OCI-LY3 (cell line): Measurements from ENCODE around the gene ZNF286A.
"Not testable (repeated sequence)": the region's sequence is repeated elsewhere in the genome, so short reads cannot be mapped to it uniquely, and the experiment has no call there.

Experiments
- H2AFZ ChIP-seq: fragments of 200-600, 300-600 bp; shearing (Covaris generic); 2 replicates; pipeline ENCODE4 v1.6.0; 2014; ENCODE audit warnings: antibody characterized with exemption, low read depth, low read length
- H3K27ac ChIP-seq: fragments of 200-600, 300-600 bp; sonication (generic); 2 replicates; pipeline ENCODE4 v1.5.1; 2014; ENCODE audit warnings: mild to moderate bottlenecking, low read length, moderate library complexity, mixed read lengths
- H3K27me3 ChIP-seq: fragments of 200-600, 300-600 bp; sonication (generic); 2 replicates; pipeline ENCODE4 v1.6.1; 2014; ENCODE audit warnings: low read depth, low read length, mixed read lengths
- H3K36me3 ChIP-seq: fragments of 200-600, 300-600 bp; sonication (generic); replicated peaks from 2 replicates; pipeline ENCODE3; 2014; ENCODE audit warnings: low read depth, low read length, mixed read lengths
- H3K4me1 ChIP-seq: fragments of 300-600, 200-600 bp; sonication (generic); 2 replicates; pipeline ENCODE4 v1.6.1; 2014; ENCODE audit warnings: low read length, mixed read lengths
- H3K4me2 ChIP-seq: fragments of 200-600, 300-600 bp; sonication (generic); 2 replicates; pipeline ENCODE4 v1.6.1; 2014; ENCODE audit warnings: low read length, mixed read lengths
- H3K4me3 ChIP-seq: fragments of 300-600, 200-600 bp; sonication (generic); 2 replicates; pipeline ENCODE4 v1.5.1; 2014; ENCODE audit warnings: antibody characterized with exemption, mild to moderate bottlenecking, low read length, moderate library complexity
- H3K79me2 ChIP-seq: fragments of 300-600, 200-600 bp; shearing (Covaris generic); 2 replicates; pipeline ENCODE4 v1.6.1; 2014; ENCODE audit warnings: mild to moderate bottlenecking, low read length, mixed read lengths
- H3K9ac ChIP-seq: fragments of 300-600, 200-600 bp; shearing (Covaris generic); 2 replicates; pipeline ENCODE4 v1.6.0; 2014; ENCODE audit warnings: mild to moderate bottlenecking, low read length, moderate library complexity
- H3K9me3 ChIP-seq: fragments of 200-600, 300-600 bp; shearing (Covaris generic); 2 replicates; pipeline ENCODE4 v1.6.1; 2014; ENCODE audit warnings: low read length, mixed read lengths; ENCODE audit not compliant: insufficient read depth
- H4K20me1 ChIP-seq: fragments of 200-600, 300-600 bp; sonication (generic); 2 replicates; pipeline ENCODE4 v1.6.1; 2016; ENCODE audit warnings: low read length, mixed read lengths; ENCODE audit not compliant: insufficient read depth

The ZNF286A gene

DNA sequence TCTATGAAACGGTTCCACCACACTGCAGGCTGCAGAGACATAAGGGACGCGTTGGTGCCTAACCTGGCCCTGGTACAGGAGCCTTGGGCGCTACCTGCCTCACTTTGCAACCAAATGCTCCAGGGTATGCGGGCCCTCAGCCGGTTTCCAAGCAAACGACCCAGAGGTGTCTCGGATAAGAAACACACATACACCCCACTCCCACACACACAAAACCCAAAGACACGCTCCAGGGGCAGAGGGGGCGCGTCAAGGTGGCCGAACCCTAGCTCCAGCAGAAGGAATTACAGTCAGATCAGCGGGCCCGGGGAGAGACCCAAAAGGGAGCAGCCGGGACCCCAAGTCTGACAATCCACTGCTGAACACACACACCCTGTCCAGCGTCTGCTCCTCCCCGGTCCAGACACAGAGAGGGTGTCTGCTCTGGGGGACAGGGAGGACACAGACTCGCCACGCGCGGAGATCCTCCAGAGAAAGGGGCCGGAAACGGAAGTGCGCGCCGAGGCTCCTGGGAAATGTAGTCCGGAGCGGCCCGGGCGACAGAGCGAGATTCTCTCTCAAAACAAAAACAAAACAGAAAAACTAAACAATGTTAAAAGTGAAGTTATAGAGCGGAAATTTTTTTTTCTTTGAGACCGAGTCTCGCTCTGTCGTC is 15.6 kb upstream of the ZNF286A start, which contains the start of gene TRIM16:
TSS of gene TRIM16 (minus strand) at position 488 of the 655 bp plus-strand sequence. CDS start 32,702 bp downstream, outside the sequence.
- not testable (repeated sequence) for H3K27me3 ChIP-seq, H3K79me2 ChIP-seq, H4K20me1 ChIP-seq, H3K9me3 ChIP-seq, H3K27ac ChIP-seq, H3K4me1 ChIP-seq, H3K36me3 ChIP-seq
- Histone ChIP-seq H3K9ac (peak within 1 kb of the TSS; percentile 68), H3K4me3 (peak within 1 kb of the TSS; percentile 85), H3K4me2 (peak within 1 kb of the TSS; percentile 79), H2AFZ (peak within 1 kb of the TSS; percentile 87)

GRCh38 chr17:15687494-15687893 is 12.1 kb upstream of the ZNF286A start:
- not testable (repeated sequence) for H3K9ac ChIP-seq, H3K4me1 ChIP-seq, H2AFZ ChIP-seq, H3K27me3 ChIP-seq, H3K36me3 ChIP-seq, H4K20me1 ChIP-seq, H3K9me3 ChIP-seq, H3K27ac ChIP-seq, H3K79me2 ChIP-seq, H3K4me3 ChIP-seq, H3K4me2 ChIP-seq

GRCh38 chr17:15698967-15699366 is 585 bp upstream of the ZNF286A start:
- not testable (repeated sequence) for H3K4me1 ChIP-seq, H4K20me1 ChIP-seq, H3K27me3 ChIP-seq, H3K27ac ChIP-seq, H3K79me2 ChIP-seq, H3K36me3 ChIP-seq, H3K9me3 ChIP-seq
- Histone ChIP-seq H3K9ac (peak overlapping the region; percentile 54), H3K4me2 (peak overlapping the region; percentile 53), H3K4me3 (peak overlapping the region; percentile 73), H2AFZ (peak overlapping the region; percentile 30; the same call in 1 of the 2 replicates)

DNA sequence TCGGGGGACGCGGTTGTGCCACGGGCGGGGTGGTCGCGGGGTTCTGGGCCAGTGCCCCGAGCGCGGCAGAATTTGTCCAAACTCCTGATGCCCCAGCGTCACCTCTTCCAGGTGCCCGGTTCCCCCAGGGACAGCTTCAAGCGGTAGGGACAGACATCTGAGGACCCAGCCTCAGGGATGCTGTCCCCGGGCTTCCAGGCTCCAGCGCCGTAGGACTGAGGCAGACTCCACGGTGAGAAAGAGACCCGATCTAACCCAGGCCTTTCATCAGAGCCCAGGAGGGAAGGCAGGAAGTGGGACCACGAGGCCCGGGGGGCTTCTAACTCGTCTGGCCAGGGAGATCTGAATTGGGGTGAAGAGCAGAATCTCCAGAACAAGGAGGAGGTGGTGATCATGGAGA is 385 bp downstream of the ZNF286A start:
- 0 out of 2 replicates have a peak overlapping the region, but pooled peaks have one; percentile 40 for H3K9ac ChIP-seq
- H3K4me3 ChIP-seq = peak overlapping the region; percentile 73
- not testable (repeated sequence) for H3K36me3 ChIP-seq, H3K4me1 ChIP-seq, H2AFZ ChIP-seq, H3K9me3 ChIP-seq, H3K27me3 ChIP-seq, H3K27ac ChIP-seq, H4K20me1 ChIP-seq, H3K79me2 ChIP-seq
- 0 out of 2 replicates have a peak overlapping the region, but pooled peaks have one; percentile 28 for H3K4me2 ChIP-seq

DNA sequence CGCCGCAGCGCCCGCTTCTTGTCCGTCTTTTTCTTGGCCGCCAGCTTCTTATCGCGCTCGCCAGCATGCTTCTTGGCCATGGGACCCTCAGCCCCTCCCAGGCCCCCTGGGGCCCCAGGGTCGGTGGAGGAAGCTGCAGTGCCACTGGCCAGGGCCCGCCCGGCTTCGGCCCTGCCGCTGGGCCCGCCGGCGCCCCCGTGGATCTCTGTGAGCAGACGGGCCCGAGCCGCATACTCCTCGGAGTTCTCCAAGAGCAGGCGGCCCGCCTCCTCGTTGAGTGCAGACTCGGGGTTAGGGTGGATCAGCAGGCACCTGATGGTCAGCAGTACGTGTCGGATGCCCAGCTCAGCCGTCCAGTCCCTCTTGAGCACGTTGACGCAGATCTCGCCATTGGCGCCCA is 4.7 kb downstream of the ZNF286A start:
- peaks cover 34% of the 10 kb centered on the region for H3K36me3 ChIP-seq
- not testable (repeated sequence) for H3K9me3 ChIP-seq, H3K4me3 ChIP-seq, H2AFZ ChIP-seq, H3K9ac ChIP-seq, H3K4me1 ChIP-seq, H3K79me2 ChIP-seq, H4K20me1 ChIP-seq, H3K27me3 ChIP-seq, H3K27ac ChIP-seq, H3K4me2 ChIP-seq

DNA sequence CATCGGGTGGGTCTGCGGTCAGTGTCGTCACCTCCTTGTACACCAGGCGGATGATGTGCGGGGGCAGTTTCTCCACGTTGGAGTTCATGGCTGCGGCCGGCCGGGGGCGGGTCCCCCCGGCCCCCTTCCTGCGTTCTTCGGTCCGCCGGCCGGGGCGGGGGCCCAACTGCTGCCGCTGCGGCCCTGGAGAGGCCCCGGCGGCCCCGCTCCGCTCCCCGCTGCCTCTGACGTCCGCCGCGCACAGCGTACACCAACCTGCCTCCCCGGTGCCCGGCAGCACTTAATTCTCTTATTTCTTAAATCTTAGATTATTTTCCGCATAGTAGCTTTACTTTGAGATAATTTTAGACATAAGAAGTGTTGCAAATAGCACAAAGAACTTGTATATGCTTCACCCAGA is 5.3 kb downstream of the ZNF286A start:
- H3K9ac ChIP-seq, H3K4me2 ChIP-seq, H3K9me3 ChIP-seq, H4K20me1 ChIP-seq, H3K27me3 ChIP-seq, H3K79me2 ChIP-seq, H3K4me3 ChIP-seq, H3K27ac ChIP-seq, H3K4me1 ChIP-seq, H2AFZ ChIP-seq: not testable (repeated sequence)
- H3K36me3 ChIP-seq = peaks cover 34% of the 10 kb centered on the region

DNA sequence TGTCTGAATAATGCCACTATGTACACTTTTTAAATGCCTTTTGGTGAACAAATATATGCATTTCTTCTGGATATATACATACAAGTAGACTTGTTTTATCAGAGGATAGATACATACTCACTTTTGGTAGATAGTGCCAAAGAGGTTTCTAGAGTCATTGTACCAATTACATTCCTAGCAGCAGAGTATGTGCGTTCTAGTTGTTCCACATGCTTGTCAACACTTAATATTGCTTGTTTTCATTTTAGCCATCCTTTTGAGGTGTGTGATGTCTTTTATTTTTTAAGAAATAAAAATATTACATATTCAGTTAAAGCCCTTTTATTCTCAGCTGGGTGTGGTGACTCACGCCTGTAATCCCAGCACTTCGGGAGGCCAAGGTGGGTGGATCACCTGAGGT is 9.3 kb downstream of the ZNF286A start:
- not testable (repeated sequence) for H3K9ac ChIP-seq, H3K27ac ChIP-seq, H3K4me1 ChIP-seq, H3K79me2 ChIP-seq, H4K20me1 ChIP-seq, H3K27me3 ChIP-seq, H3K4me2 ChIP-seq, H3K4me3 ChIP-seq, H3K9me3 ChIP-seq, H2AFZ ChIP-seq
- peaks cover 34% of the 10 kb centered on the region for H3K36me3 ChIP-seq

GRCh38 chr17:15716601-15717563 is 17.3 kb downstream of the ZNF286A start:
- not testable (repeated sequence) for H3K4me2 ChIP-seq, H3K4me3 ChIP-seq, H3K27me3 ChIP-seq, H3K79me2 ChIP-seq, H3K27ac ChIP-seq, H3K9me3 ChIP-seq, H3K9ac ChIP-seq, H3K36me3 ChIP-seq, H2AFZ ChIP-seq, H4K20me1 ChIP-seq, H3K4me1 ChIP-seq

DNA sequence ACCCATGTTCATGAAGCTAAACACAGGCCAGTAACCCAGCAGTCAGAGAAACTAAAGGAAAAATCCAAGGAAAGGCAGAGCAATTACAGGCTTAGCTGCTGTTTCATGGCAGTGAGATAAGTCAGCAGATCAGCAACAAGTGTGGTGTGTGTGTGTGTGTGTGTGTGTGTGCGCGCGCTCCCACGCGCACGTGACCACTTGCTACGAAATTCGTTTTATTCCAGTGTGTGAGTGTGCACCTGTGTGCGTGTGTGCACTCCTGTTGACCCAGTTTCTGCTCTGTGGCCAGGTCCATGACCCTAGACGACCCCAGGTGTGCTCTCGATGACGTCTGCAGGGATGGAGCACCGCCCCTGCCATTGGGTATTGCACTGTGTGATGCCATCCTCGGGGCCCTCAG is 31.0 kb downstream of the ZNF286A start:
- not testable (repeated sequence) for H3K9me3 ChIP-seq, H3K79me2 ChIP-seq, H3K36me3 ChIP-seq, H3K27ac ChIP-seq, H3K9ac ChIP-seq, H2AFZ ChIP-seq, H3K4me3 ChIP-seq, H3K4me1 ChIP-seq, H4K20me1 ChIP-seq, H3K27me3 ChIP-seq, H3K4me2 ChIP-seq
